Activated CD8-positive, alpha-beta memory T cell treated with anti-CD3 and anti-CD28 coated beads for 36 hours (primary cell): Measurements from ENCODE around the gene CTRL. TPM values are rescaled to one million over a fixed set of nuclear protein-coding genes. Genes with fewer than 3 reads are reported as not detected.

Experiments used
- CTCF ChIA-PET: fragments of 350-600 bp; sonication (Branson Sonifier 250); formaldehyde crosslinking; loops from one replicate; lab custom pipeline; 2021; ENCODE audit warnings: antibody characterized with exemption; lab: Charles Lee
- POLR2A ChIA-PET: fragments of 350-600 bp; sonication (Branson Sonifier 250); formaldehyde crosslinking; loops from one replicate; lab custom pipeline; 2021; ENCODE audit warnings: antibody characterized with exemption; lab: Charles Lee
- total RNA-seq, 2 experiments: library from RNA; stranded (reverse); gene quantifications; one replicate each; pipeline ENCODE4 v1.2.3, GENCODE V29; 2021

Gene CTRL
- total RNA-seq, 2 experiments from 2014 or later: 2.7 to 4.5 TPM

DNA sequence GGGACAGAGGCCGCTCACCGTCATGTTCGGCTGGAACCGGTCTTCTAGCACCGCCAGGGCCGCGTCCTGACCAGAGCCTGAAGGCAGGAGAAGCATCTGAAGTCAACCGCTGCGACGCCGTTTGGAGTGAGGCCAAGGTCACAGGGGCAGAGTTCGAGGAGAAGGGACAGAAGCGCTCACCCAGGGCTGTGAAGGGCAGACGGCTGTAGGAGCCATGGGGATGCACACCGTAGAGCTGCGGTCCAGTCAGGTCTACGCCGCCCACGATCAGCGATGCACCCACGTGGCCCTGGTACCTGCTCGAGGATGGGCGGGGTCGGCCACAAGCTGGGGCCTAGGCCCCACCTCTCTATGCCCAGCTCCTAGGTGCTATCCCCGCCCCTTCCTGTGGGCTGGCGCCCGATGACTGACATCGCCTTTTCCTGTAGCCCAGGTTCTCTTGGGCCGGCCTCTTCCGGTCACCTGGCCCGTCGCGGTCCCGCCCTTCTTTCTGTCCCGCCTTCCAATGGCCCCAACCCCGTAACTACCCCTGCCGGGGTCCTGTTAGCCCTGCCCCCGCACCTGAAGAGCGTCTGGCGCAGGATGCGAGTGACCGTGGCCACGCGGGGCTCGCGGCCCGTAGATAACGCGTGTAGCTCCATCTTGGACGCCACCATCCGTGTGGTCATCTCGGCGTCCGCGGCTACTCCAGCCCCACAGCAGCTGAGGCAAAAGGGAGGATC is 3.9 kb upstream of the CTRL start:
- CTCF ChIA-PET: interaction anchor here (0.6 to 6.1 kb wide), 7 partner anchors 10 to 1056 kb away, joined by 3 to 45 read pairs (median 6); partner anchors contain the start of genes NRN1L and PDP2

DNA sequence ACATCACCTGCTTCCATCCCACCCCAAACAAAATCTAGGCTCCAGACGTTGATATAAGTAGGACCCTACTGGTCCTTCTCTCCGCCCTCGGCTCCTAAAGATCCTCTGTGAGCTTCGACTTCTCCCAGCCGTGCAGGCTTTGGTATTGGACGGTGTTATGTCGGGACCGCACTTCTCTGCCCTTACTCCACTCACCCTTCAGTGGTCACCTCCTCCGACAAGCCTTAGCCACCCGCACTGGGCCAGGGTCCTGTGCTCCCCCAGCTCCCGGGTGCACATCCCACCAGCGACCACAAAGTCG is 3.4 kb upstream of the CTRL start:
- ChIA-PET CTCF (interaction anchor here (0.6 to 6.1 kb wide), 7 partner anchors 10 to 1055 kb away, joined by 3 to 45 read pairs (median 6); partner anchors contain the start of genes NRN1L and PDP2), POLR2A (interaction anchor here (0.6 to 2.4 kb wide), 6 partner anchors 49 to 397 kb away, joined by 3 to 8 read pairs (median 5); partner anchors contain the start of genes ACD, NFATC3 and NUTF2)

More for the DNA sequence above, 3.9 kb upstream of the CTRL start:
- POLR2A ChIA-PET: interaction anchor here (0.6 to 2.4 kb wide), 9 partner anchors 50 to 454 kb away, joined by 3 to 8 read pairs (median 5); partner anchors contain the start of genes ACD, ATP6V0D1, NFATC3 and NUTF2

DNA sequence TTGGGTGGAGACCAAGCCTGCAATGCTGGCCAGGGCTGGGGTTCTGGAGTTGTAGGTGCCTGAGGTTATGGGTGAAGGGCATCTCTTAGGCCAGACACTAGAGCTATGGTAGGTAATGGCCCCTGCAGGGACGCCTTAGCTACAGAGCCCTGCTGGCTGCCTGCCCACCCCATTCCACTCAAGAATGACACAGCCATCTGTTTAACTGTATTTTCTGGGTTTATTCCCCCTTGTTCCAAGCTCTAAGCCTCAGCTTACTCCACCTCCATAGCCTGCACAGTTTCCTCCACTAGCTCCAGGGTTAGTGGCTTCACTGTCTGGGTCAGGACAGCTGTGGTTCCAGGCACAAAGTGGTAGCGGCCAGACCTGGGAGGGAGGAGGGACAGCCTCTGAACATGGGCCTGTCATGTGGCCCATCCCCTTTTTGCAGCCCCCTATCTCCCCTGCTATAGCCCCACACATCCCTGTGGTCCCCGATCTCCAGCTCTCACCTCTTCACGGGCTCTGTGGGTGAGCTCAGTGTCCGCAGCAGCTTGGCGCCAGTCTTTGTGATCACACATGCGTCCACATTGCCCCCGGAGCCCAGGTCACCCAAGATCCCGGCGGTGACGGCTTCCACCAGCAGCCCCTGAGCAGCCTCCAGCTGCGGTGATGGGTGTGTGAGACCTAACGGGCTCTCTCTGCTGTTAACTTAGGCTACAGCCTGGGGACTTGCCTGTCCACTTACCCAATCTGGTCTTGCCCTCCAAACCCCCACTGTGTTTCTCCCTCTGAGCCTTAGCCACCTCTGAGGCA is 2.8 kb upstream of the CTRL start:
- CTCF ChIA-PET: interaction anchor here (1.0 to 6.1 kb wide), 6 partner anchors 10 to 118 kb away, joined by 3 to 45 read pairs (median 6); partner anchors contain the start of gene NRN1L
- POLR2A ChIA-PET: interaction anchor here (1.1 to 2.2 kb wide), 2 partner anchors 101 to 274 kb away, joined by 3 to 8 read pairs; partner anchors contain the start of gene ACD

DNA sequence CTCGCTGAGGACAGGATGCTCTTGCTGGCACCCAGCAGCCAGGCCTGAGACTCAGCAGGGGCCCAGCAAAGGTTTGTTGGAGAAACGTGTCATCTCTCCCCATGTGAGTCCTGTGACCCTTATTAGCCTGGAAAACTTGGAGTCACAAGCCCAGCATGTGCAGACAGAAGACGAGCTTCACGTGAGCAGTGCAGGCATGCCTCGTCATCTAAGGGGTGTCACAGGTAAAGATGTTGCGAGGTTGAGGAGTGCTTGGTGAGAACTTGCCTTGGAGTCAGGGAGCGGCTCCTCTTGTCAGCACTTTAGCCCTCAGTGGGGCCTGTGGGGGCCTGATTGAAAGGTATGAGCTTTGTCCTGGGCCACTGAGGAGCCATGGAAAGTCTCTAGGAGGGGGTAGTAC is 2.1 kb upstream of the CTRL start:
- ChIA-PET CTCF (interaction anchor here (1.0 to 6.1 kb wide), 4 partner anchors 9 to 117 kb away, joined by 4 to 45 read pairs (median 8); partner anchors contain the start of gene NRN1L), POLR2A (interaction anchor here (0.6 kb wide), 1 partner anchor 9 kb away, joined by 11 read pairs; no protein-coding TSS in a partner anchor)

DNA sequence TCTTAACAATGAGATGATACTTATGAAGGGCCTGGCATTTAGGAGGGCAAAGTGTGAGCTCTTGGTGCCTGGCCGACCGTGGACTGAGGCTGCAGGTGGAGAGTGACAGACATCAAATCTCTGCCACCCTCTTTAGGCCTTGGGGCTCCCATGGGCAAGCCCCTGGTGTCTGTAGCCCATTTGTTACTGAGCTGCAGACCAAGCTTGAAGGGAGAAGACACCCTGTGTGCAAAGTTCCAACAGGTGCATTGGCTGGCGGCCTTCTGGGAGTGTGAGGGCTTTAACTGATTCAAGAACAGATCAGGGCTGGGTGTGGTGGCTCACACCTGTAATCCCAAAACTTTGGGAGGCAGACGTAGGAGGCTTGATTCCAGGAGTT is 789 bp upstream of the CTRL start:
- CTCF ChIA-PET: interaction anchor here (0.6 to 6.1 kb wide), 4 partner anchors 10 to 252 kb away, joined by 3 to 45 read pairs (median 5); partner anchors contain the start of gene NRN1L

DNA sequence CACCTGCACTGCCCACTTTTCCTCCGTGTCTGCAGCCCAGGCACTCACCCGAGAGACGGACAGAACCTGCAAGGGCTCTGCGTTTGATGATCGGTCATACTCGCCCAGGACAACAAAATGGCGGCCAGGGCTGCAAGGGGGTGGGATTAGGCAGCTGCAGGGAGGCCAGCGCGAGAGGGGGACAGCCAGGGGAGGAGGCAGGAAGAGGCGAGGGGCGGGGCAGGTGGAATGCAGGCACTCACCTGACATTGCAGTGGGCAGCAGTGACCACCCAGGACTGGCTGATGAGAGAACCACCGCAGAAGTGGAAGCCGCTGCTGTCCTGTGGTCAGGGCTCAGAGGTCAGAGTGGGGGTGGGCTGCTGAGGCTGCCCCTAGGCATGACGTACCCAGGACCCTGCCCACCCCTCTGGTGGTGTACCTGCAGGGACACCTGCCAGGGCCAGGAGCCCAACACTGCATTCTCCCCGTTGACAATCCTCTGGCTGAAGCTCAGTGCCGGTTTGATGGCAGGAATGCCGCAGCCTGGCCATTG is 917 bp downstream of the CTRL start:
- ChIA-PET CTCF (interaction anchor here (0.9 to 6.1 kb wide), 6 partner anchors 8 to 151 kb away, joined by 3 to 45 read pairs (median 4); partner anchors contain the start of genes NRN1L and PSKH1), POLR2A (no interaction called here)

More for the DNA sequence above, 789 bp upstream of the CTRL start:
- POLR2A ChIA-PET: interaction anchor here (0.6 to 0.9 kb wide), 2 partner anchors 370 to 434 kb away, joined by 3 to 5 read pairs; partner anchors contain the start of gene CTCF

DNA sequence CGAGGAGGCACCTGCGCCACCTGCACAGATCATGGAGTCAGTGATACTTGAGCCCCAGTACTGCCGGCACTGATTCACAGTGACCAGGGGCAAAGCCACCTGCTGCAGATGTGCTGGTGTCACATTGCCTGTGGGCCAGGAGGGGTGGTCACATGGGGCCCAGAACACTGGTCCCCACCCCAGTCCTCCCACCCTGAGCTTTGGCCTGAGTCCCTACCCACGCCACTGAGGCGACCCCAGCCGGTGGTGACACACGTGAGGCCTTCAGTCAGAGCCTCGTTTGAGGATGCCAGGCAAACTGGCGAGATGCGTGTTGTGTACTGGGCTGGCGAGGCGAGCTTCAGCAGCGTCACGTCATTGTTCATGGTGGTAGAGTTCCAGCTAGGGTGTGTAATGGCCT is 1.5 kb downstream of the CTRL start:
- CTCF ChIA-PET: interaction anchor here (0.9 to 6.1 kb wide), 5 partner anchors 10 to 409 kb away, joined by 3 to 45 read pairs (median 4); partner anchors contain the start of genes NRN1L and PSKH1
- POLR2A ChIA-PET: interaction anchor here (1.1 kb wide), 1 partner anchor 55 kb away, joined by 3 read pairs; no protein-coding TSS in a partner anchor

DNA sequence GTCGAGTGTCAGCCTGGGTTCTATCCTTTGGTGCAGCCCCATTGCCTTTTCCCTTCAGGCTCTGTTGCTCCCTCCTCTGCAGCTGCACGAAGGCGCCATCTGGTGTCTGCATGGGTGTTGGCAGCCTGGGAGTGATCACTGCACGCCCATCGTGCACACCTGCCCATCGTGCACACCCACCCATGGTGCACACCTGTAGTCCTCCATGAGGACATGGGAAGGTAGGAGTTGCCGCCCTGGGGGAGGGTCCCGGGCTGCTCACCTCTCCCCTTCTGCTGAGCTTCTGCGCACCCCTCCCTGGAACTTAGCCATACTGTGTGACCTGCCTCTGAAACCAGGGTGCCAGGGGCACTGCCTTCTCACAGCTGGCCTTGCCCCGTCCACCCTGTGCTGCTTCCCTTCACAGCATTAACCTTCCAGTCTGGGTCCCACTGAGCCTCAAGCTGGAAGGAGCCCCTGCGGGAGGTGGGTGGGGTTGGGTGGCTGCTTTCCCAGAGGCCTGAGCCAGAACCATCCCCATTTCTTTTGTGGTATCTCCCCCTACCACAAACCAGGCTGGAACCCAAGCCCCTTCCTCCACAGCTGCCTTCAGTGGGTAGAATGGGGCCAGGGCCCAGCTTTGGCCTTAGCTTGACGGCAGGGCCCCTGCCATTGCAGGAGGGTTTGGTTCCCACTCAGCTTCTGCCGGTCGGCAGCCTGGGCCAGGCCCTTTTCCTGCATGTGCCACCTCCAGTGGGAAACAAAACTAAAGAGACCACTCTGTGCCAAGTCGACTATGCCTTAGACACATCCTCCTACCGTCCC is 2.9 kb downstream of the CTRL start:
- POLR2A ChIA-PET: interaction anchor here (0.6 kb wide), 1 partner anchor 39 kb away, joined by 4 read pairs; the partner anchor contains the start of gene SLC12A4
- CTCF ChIA-PET: interaction anchor here (0.6 to 2.0 kb wide), 19 partner anchors 9 to 408 kb away, joined by 3 to 21 read pairs (median 4); partner anchors contain the start of gene NRN1L

DNA sequence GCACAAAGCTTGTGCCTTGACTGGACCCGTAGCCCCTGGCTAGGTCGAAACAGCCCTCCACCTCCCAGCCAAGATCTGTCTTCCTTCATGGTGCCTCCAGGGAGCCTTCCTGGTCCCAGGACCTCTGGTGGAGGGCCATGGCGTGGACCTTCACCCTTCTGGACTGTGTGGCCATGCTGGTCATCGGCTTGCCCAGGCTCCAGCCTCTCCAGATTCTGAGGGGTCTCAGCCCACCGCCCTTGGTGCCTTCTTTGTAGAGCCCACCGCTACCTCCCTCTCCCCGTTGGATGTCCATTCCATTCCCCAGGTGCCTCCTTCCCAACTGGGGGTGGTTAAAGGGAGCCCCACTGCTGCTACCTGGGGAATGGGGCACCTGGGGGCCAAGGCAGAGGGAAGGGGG is 3.5 kb downstream of the CTRL start:
- CTCF ChIA-PET: interaction anchor here (0.5 to 2.0 kb wide), 14 partner anchors 14 to 1388 kb away, joined by 3 to 21 read pairs (median 4); partner anchors contain the start of gene NRN1L

DNA sequence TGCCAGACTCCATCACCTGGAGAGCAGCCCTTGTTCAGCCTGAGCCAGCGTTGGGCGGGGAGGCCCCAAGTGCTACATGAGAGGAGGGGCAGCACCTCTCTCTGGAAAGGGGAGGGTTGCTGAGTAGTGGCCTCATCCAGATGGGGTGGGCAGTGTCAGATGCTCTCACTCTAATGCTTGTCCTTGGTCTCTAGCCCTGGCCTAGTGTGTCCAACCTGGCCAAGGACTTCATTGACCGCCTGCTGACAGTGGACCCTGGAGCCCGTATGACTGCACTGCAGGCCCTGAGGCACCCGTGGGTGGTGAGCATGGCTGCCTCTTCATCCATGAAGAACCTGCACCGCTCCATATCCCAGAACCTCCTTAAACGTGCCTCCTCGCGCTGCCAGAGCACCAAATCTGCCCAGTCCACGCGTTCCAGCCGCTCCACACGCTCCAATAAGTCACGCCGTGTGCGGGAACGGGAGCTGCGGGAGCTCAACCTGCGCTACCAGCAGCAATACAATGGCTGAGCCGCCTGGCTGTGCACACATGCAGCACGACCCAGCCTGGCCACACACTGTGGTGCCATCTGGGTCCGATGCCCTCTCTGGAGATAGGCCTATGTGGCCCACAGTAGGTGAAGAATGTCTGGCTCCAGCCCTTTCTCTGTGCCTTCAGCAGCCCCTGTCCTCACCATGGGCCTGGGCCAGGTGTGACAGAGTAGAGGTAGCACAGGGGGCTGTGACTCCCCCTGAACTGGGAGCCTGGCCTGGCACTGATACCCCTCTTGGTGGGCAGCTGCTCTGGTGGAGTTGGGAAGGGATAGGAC is 4.3 kb downstream of the CTRL start:
- POLR2A ChIA-PET: no interaction called here
- CTCF ChIA-PET: interaction anchor here (0.5 to 2.0 kb wide), 7 partner anchors 24 to 1387 kb away, joined by 3 to 21 read pairs (median 4); partner anchors contain the start of gene NRN1L

More for the DNA sequence above, 3.5 kb downstream of the CTRL start:
- POLR2A ChIA-PET: no interaction called here

DNA sequence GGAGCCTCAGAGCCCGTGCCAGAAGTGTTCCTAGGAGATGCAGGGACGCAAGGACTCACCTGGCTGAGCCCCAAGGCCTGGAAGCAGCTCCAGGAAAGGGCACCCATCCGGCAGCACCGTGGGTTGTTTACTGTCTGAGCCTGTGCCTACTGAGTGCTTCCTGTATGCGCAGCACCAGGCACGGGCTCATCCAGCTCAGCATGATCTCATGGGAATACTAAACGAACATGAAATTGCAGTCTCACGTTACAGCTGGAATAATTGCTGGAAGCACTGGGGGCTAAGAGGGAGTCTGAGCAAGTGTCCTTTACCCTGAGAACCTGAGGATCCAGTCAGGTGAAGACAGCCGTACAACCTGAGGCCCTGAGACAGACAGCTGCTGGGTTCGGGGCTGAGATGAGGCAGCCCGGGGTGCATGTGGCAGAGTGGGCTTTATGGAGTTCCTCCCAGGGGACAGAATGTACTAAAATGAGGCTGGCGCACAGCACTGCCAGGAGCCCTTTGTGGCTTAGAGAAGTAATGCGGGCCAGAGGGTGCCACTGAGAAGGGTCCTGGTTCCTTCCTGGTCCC is 5.4 kb downstream of the CTRL start:
- POLR2A ChIA-PET: no interaction called here
- CTCF ChIA-PET: interaction anchor here (0.6 to 1.4 kb wide), 5 partner anchors 10 to 107 kb away, joined by 3 to 7 read pairs (median 3); no protein-coding TSS in a partner anchor

DNA sequence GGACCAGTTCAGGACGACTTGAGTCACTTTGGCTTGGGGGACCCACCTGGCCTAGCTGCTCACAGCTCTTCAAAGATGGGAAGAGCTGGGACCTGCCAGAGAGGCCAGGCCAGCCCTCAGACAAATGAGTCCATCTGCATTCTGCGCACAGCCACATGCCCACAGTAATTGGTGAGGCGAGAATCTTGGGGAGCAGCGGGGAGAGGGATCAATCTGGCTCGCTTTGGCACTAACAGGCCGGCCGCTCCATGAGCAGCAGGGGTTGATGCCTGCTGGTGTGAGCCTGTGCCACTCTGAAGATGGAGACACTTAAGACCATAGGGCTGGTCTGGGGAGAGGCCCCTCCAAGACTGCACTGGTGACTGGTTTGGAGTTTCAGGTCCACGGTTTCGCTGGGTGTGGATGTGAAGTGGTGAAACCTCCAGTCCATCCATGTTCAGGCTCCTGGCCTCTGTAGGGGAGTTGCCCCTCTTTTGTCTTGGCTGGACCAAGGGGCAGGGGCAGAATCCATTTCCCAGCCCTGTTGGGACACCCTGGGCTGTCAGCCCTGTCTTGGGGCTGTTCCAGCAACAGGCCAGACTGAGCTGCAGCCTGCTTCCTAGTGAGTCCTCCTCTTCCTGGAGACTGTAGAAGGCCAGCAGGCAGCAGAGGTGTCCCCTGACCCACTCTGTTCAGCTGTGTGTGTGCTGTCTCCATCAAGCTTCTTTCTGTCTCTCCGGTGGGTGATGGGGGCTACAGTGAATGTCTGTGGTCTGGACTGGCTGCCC is 7.3 kb downstream of the CTRL start:
- POLR2A ChIA-PET: interaction anchor here (0.8 kb wide), 1 partner anchor 9 kb away, joined by 11 read pairs; no protein-coding TSS in a partner anchor
- CTCF ChIA-PET: interaction anchor here (1.0 to 1.3 kb wide), 2 partner anchors 10 to 40 kb away, joined by 4 to 8 read pairs; partner anchors contain the start of gene NRN1L

DNA sequence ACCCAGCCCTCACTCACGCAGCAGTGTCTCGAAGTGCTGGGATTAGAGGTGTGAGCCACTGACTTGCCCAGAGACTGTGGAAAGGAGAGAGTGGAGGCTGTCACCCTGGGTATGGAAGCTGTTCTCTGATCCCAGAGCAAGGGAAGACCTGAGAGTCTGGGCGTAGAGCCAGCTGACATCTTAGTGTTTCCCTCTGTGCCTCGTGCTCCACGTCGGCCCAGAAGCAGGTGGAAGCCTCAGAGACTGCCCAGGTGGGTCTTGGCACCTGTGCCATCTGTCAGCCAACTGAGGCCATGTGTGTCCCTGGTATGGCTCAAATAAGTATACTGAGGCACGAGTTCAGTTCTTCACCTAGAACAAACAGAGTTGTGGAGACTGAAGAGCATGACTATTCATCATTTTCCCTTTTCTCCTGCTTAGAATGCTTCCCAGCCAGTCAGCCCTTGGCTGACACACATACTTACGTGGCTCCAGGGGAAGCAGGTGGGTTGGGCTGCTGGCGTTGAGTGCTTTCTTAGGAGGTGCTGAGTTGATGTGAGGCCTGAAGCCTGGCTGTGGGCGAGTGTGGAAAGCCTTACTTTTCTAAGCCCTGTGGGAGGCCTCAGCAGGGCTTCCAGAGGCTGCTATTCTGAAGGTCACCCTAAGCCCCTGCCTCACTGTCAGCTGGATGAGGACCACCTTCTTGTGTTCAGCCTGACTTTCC is 8.1 kb downstream of the CTRL start:
- ChIA-PET CTCF (interaction anchor here (1.0 to 1.2 kb wide), 2 partner anchors 37 to 107 kb away, joined by 3 read pairs; no protein-coding TSS in a partner anchor), POLR2A (no interaction called here)

DNA sequence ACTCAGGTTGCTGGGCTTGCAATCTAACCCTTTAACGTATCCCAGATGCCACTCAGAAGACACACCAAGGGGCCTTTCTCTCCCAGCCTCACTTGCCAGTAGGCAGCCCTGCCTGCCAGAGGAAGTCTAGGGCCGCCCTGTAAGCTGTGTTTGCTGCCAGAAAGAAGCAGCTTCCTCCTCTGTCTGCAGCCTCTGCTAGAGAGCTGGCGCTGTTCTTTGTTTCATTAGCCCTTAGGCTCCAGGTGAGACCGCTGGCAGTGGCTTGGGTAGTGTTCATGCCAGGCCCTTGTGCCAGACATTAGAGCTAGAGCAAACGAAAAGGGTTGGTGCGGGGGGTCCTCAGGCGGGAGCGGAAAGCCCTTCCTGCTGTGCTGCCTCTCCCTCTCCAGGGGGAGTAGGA is 8.9 kb downstream of the CTRL start:
- ChIA-PET CTCF (interaction anchor here (0.5 to 1.2 kb wide), 4 partner anchors 9 to 222 kb away, joined by 3 to 4 read pairs (median 3); partner anchors contain the start of gene CTRL), POLR2A (no interaction called here)

DNA sequence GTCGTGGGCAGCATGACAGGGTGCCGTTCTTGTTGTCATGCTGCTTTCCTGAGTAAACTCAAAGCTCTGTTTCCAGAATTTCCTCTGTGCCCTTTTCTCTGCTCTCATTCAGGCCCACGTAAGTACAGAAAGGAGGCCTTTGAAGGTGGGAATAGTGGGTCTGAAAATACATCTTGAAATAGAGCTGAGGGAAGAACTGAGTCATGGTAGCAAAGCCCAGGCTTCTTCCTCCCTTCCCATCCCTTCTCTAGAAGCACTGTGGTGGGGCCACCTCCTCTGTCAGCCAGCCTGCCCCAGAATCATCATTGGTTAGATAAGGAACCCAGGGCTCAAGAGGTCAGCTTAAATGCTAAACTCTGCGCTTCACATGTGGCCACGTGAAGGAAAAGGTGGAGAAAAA is 9.4 kb downstream of the CTRL start:
- POLR2A ChIA-PET: no interaction called here

More for the DNA sequence above, 9.4 kb downstream of the CTRL start:
- CTCF ChIA-PET: interaction anchor here (0.5 to 1.2 kb wide), 2 partner anchors 9 to 223 kb away, joined by 3 to 4 read pairs; partner anchors contain the start of gene CTRL
